A673 (cell line): ENCODE results near the gene SLIT1. TPM values are rescaled to one million over a fixed set of nuclear protein-coding genes. Genes with fewer than 3 reads are reported as not detected.

Source experiments
- BruUV-seq: library from RNA; stranded (reverse); fragments of 400-500 nt; replicated peaks from 2 replicates; lab custom pipeline; 2021; lab: Mats Ljungman, UMichigan
- CTCF ChIA-PET: fragments of 300-600 bp; sonication (Branson Sonifier 250); formaldehyde crosslinking; loops from one replicate; lab custom pipeline; 2022; ENCODE audit warnings: antibody characterized with exemption; lab: Charles Lee
- POLR2A ChIA-PET: fragments of 300-600 bp; sonication (Branson Sonifier 250); formaldehyde crosslinking; loops from one replicate; lab custom pipeline; 2022; ENCODE audit warnings: antibody characterized with exemption; ENCODE audit not compliant: low non-redundant PET; lab: Charles Lee
- DNase-seq: peaks from one replicate; pipeline ENCODE4 v3.0.0-alpha.2; 2015; ENCODE audit warnings: low spot score
- H3K27ac ChIP-seq: fragments of 200-600 bp; sonication (generic); 2 replicates; pipeline ENCODE4 v1.5.1; 2016; ENCODE audit warnings: mixed run types, low read depth, mild to moderate bottlenecking, mixed read lengths, antibody characterized with exemption, low read length; ENCODE audit not compliant: poor library complexity, severe bottlenecking
- H3K27me3 ChIP-seq: fragments of 200-600 bp; sonication (generic); replicated peaks from 2 replicates; pipeline ENCODE4 v1.6.1; 2017; ENCODE audit warnings: mixed run types, low read depth, mild to moderate bottlenecking, mixed read lengths, antibody characterized with exemption, low read length; ENCODE audit not compliant: insufficient read depth, poor library complexity
- H3K36me3 ChIP-seq: fragments of 200-600 bp; sonication (generic); 2 replicates; pipeline ENCODE4 v1.6.1; 2016; ENCODE audit warnings: mixed run types, mild to moderate bottlenecking, mixed read lengths, antibody characterized with exemption, low read length; ENCODE audit not compliant: insufficient read depth, poor library complexity, severe bottlenecking
- H3K4me1 ChIP-seq: fragments of 200-600 bp; sonication (generic); 2 replicates; pipeline ENCODE4 v1.6.1; 2017; ENCODE audit warnings: mixed run types, mild to moderate bottlenecking, mixed read lengths, antibody characterized with exemption, low read length; ENCODE audit not compliant: insufficient read depth, poor library complexity, severe bottlenecking
- H3K4me3 ChIP-seq: fragments of 200-600 bp; sonication (generic); 2 replicates; pipeline ENCODE4 v1.5.1; 2016; ENCODE audit warnings: low read depth, mixed run types, mild to moderate bottlenecking, mixed read lengths, low read length; ENCODE audit not compliant: poor library complexity, severe bottlenecking
- H3K9me3 ChIP-seq: fragments of 200-600 bp; sonication (generic); 2 replicates; pipeline ENCODE4 v1.6.1; 2016; ENCODE audit warnings: mixed run types, low read depth, mild to moderate bottlenecking, mixed read lengths, antibody characterized with exemption, low read length; ENCODE audit not compliant: poor library complexity, severe bottlenecking
- CTCF ChIP-seq: fragments of 300-800, 200-600 bp; sonication (generic); conservative IDR thresholded peaks from 2 replicates; pipeline ENCODE4 v1.5.1; 2017; ENCODE audit warnings: low read depth, mild to moderate bottlenecking, antibody characterized with exemption, low read length, moderate library complexity, mixed read lengths
- EZH2 ChIP-seq: fragments of 200-600 bp; sonication (generic); IDR thresholded peaks from 2 replicates; pipeline ENCODE4 v1.6.1; 2017; ENCODE audit warnings: borderline replicate concordance, low read depth, mild to moderate bottlenecking, mixed read lengths, antibody characterized with exemption, low read length; ENCODE audit not compliant: poor library complexity, severe bottlenecking
- intact Hi-C: fragments of 100-400 bp; cut with micrococcal nuclease; formaldehyde crosslinking; loops from one replicate; pipeline ENCODE4 v1.10.0; 2022; ENCODE audit not compliant: unreplicated experiment
- total RNA-seq: library from RNA; stranded (reverse); gene quantifications from 2 replicates; pipeline ENCODE4 v1.2.3, GENCODE V29; 2021

The SLIT1 gene
- total RNA-seq, 1 experiment from 2014 or later: 0.43 TPM

- Histone ChIP-seq H3K4me1 (no peaks in the 10 kb centered on the region), H3K9me3 (no peaks in the 10 kb centered on the region), H3K27me3 (peaks cover 1% of the 10 kb centered on the region), H3K4me3 (no peak overlapping the region), H3K36me3 (no peaks in the 10 kb centered on the region), H3K27ac (no peak overlapping the region)
- no TSS peak for BruUV-seq
- no peak for TF ChIP-seq CTCF
- ChIA-PET POLR2A (no interaction called here), CTCF (no interaction called here)
- intact Hi-C loops: no loop called here
- no peak for DNase-seq
Measured at GRCh38 chr10:97129666-97130065, 56.1 kb downstream of the SLIT1 start.

GRCh38 chr10:97128516-97129154 is 57.1 kb downstream of the SLIT1 start:
- Histone ChIP-seq H3K9me3 (no peaks in the 10 kb centered on the region), H3K4me3 (no peak overlapping the region), H3K36me3 (no peaks in the 10 kb centered on the region), H3K27me3 (peaks cover 8% of the 10 kb centered on the region), H3K27ac (no peak overlapping the region), H3K4me1 (no peaks in the 10 kb centered on the region)
- no peak for DNase-seq
- intact Hi-C loops: no loop called here
- TF ChIP-seq EZH2 (no peak), CTCF (no peak)
- no TSS peak for BruUV-seq
- ChIA-PET POLR2A (no interaction called here), CTCF (no interaction called here)

DNA sequence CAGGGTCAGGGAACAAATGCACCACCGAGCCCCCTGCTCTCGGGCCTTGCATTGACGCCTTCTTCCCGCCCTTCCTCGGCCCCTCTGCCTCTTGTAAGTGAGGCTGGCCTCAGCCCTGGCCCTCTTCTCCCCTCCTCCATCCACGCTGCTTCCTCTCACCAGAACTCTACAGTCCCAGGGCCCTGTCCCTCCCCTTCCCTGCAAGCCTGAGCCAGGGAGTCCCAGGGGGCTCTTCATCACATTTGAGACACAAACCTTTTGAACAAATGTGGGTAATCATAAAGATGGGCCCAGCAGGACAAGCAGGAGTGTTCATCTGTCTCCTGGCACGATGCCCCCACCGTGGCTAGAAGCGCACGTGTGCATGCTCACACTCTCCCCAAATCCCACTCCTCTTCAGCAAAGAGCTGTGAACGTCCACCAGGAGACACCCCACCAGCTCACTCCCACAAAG is 57.7 kb downstream of the SLIT1 start:
- peaks cover 8% of the 10 kb centered on the region for H3K27me3 ChIP-seq
- CTCF ChIA-PET: no interaction called here
- DNase-seq: peak; percentile 14
- POLR2A ChIA-PET: no interaction called here
- intact Hi-C loops: no loop called here
- H3K4me1 ChIP-seq: no peaks in the 10 kb centered on the region
- no peaks in the 10 kb centered on the region for H3K36me3 ChIP-seq
- BruUV-seq: no TSS peak
- no peak overlapping the region for H3K4me3 ChIP-seq
- no peak overlapping the region for H3K27ac ChIP-seq
- TF ChIP-seq CTCF: no peak
- TF ChIP-seq EZH2: no peak
- H3K9me3 ChIP-seq: no peaks in the 10 kb centered on the region
